Right atrium auricular region (tissue), 2 donors: ENCODE data around the gene ARFIP2. TPM values are rescaled to one million over a fixed set of nuclear protein-coding genes. Genes with fewer than 3 reads are reported as not detected.
A peak's percentile ranks its signal among the peaks of the same experiment; 100 is the strongest.

Experiments used
- DNase-seq: peaks from one replicate; pipeline ENCODE4 v3.0.0-alpha.2; 2019; ENCODE audit warnings: low spot score
- H3K27ac ChIP-seq, 2 donors: fragments of 200-600 bp; sonication (generic); 1 replicate in 1 of 2; 2 replicates in 1 of 2; pipeline ENCODE4 v1.5.1; 2016 to 2019
- H3K27me3 ChIP-seq, 2 donors: fragments of 200-600 bp; sonication (generic); one replicate each; pipeline versions ENCODE4 v1.5.1 to v1.6.0; 2017 to 2019
- H3K36me3 ChIP-seq: fragments of 200-600 bp; sonication (generic); one replicate; pipeline ENCODE4 v1.5.1; 2016
- H3K4me1 ChIP-seq, 2 donors: fragments of 200-600 bp; sonication (generic); one replicate each; pipeline versions ENCODE4 v1.5.1 to v1.6.0; 2017 to 2019
- H3K4me3 ChIP-seq, 2 donors: fragments of 200-600 bp; sonication (generic); 1 replicate in 1 of 2; 2 replicates in 1 of 2; pipeline ENCODE4 v1.5.1; 2017 to 2019; ENCODE audit warnings: mild to moderate bottlenecking in 1 of 2, moderate library complexity in 1 of 2
- H3K9me3 ChIP-seq, 2 donors: fragments of 200-600 bp; sonication (generic); one replicate each; pipeline ENCODE4 v1.5.1; 2019
- CTCF ChIP-seq, 2 donors: fragments of 200-600 bp; sonication (generic); IDR thresholded peaks; one replicate each; pipeline ENCODE4 v1.5.1; 2019; ENCODE audit warnings: antibody characterized with exemption in 2 of 2
- total RNA-seq, 2 donors: library from RNA; depleted of rRNA; stranded (reverse); fragments of >200 nt; gene quantifications; one replicate each; pipeline ENCODE4 v1.1.0, GENCODE V29; 2016

ARFIP2 gene
- total RNA-seq, 2 donors from 2014 or later = 19.2 to 34.1 TPM

- Histone ChIP-seq H3K4me1 (no peaks in the 10 kb centered on the region), H3K27me3 (no peaks in the 10 kb centered on the region), H3K9me3 (no peaks in the 10 kb centered on the region), H3K27ac (peak overlapping the region in 1 of 2 donors; percentile 6), H3K4me3 (no peak overlapping the region), H3K36me3 (peaks cover 5% of the 10 kb centered on the region)
- DNase-seq = peak; percentile 75
- no peak for TF ChIP-seq CTCF (IDR thresholded peaks at IDR 0.05)
These were observed 17.0 kb upstream of the ARFIP2 start for GRCh38 chr11:6498121-6498520.

- Histone ChIP-seq H3K36me3 (peaks cover 9% of the 10 kb centered on the region), H3K9me3 (no peaks in the 10 kb centered on the region), H3K4me1 (no peaks in the 10 kb centered on the region), H3K27me3 (no peaks in the 10 kb centered on the region), H3K4me3 (peak within 1 kb of the TSS in 1 of 2 donors; percentile 20), H3K27ac (peak within 1 kb of the TSS in 1 of 2 donors; percentile 6)
- TF ChIP-seq CTCF (IDR thresholded peaks at IDR 0.05) = no peak
- no peak for DNase-seq
These were observed 16.1 kb upstream of the ARFIP2 start, which contains the start of gene DNHD1 for GRCh38 chr11:6497069-6497839. TSS of gene DNHD1 (plus strand) at chr11:6497280. CDS start at chr11:6498216, 936 bp downstream.

- no peaks in the 10 kb centered on the region for H3K9me3 ChIP-seq
- H3K36me3 ChIP-seq = peaks cover 38% of the 10 kb centered on the region
- no peak overlapping the region for H3K4me3 ChIP-seq
- H3K27me3 ChIP-seq = no peaks in the 10 kb centered on the region
- DNase-seq = no peak
- H3K27ac ChIP-seq = no peak overlapping the region
- no peak for TF ChIP-seq CTCF (IDR thresholded peaks at IDR 0.05)
- no peaks in the 10 kb centered on the region for H3K4me1 ChIP-seq
These were observed 8.2 kb upstream of the ARFIP2 start for GRCh38 chr11:6489306-6489705.

- no peaks in the 10 kb centered on the region for H3K4me1 ChIP-seq
- no peaks in the 10 kb centered on the region for H3K27me3 ChIP-seq
- DNase-seq = no peak
- peaks cover 38% of the 10 kb centered on the region for H3K36me3 ChIP-seq
- H3K4me3 ChIP-seq = no peak overlapping the region
- H3K27ac ChIP-seq = no peak overlapping the region
- no peak for TF ChIP-seq CTCF (IDR thresholded peaks at IDR 0.05)
- no peaks in the 10 kb centered on the region for H3K9me3 ChIP-seq
These were observed 7.7 kb upstream of the ARFIP2 start for GRCh38 chr11:6488821-6489220.

GRCh38 chr11:6488342-6488741 is 7.2 kb upstream of the ARFIP2 start:
- DNase-seq = no peak
- no peaks in the 10 kb centered on the region for H3K4me1 ChIP-seq
- H3K36me3 ChIP-seq = peaks cover 42% of the 10 kb centered on the region
- no peaks in the 10 kb centered on the region for H3K27me3 ChIP-seq
- no peak overlapping the region for H3K4me3 ChIP-seq
- TF ChIP-seq CTCF (IDR thresholded peaks at IDR 0.05) = no peak
- no peaks in the 10 kb centered on the region for H3K9me3 ChIP-seq
- no peak overlapping the region for H3K27ac ChIP-seq
